H1 (cell line): ENCODE measurements around the gene PPIF. TPM values are rescaled to one million over a fixed set of nuclear protein-coding genes. Genes with fewer than 3 reads are reported as not detected.
A peak's percentile ranks its signal among the peaks of the same experiment; 100 is the strongest.

Source experiments
- CTCF ChIA-PET: fragments of 300-600 bp; sonication (Branson Sonifier 250); formaldehyde crosslinking; loops from one replicate; lab custom pipeline; 2021; ENCODE audit not compliant: partially characterized antibody; lab: Charles Lee
- POLR2A ChIA-PET: fragments of 300-600 bp; sonication (Branson Sonifier 250); formaldehyde crosslinking; loops from one replicate; lab custom pipeline; 2021; ENCODE audit warnings: inconsistent platforms; ENCODE audit not compliant: partially characterized antibody; lab: Charles Lee
- DNase-seq, 2 experiments: peaks; one replicate each; pipeline versions ENCODE4 v3.0.0 to v3.0.0-alpha.2; 2010 to 2022; ENCODE audit warnings: low spot score in 2 of 2, low read depth in 1 of 2, mixed read lengths in 1 of 2
- FAIRE-seq: peaks from 2 replicates; lab custom pipeline; 2011; peaks lifted over from hg19 to GRCh38; lab: Jason Lieb, UNC
- H2AFZ ChIP-seq: 2 replicates; pipeline ENCODE4 v1.8.1; 2012; ENCODE audit warnings: low read length, inconsistent platforms
- H2AK5ac ChIP-seq: 2 replicates; pipeline ENCODE4 v1.6.1; 2013; ENCODE audit warnings: low read depth, low read length
- H2BK120ac ChIP-seq: replicated peaks from 2 replicates; pipeline ENCODE3; 2013; ENCODE audit warnings: low read depth, low read length, inconsistent platforms
- H2BK12ac ChIP-seq: 2 replicates; pipeline ENCODE4 v1.6.1; 2013; ENCODE audit warnings: low read depth, low read length
- H2BK15ac ChIP-seq: 2 replicates; pipeline ENCODE4 v1.6.1; 2013; ENCODE audit warnings: low read length
- H2BK20ac ChIP-seq: 2 replicates; pipeline ENCODE4 v1.6.1; 2013; ENCODE audit warnings: low read length
- H2BK5ac ChIP-seq: 2 replicates; pipeline ENCODE4 v1.6.1; 2013; ENCODE audit warnings: low read depth, low read length
- H3K14ac ChIP-seq: 2 replicates; pipeline ENCODE4 v1.6.1; 2013; ENCODE audit warnings: inconsistent platforms; ENCODE audit not compliant: insufficient read length
- H3K18ac ChIP-seq: 2 replicates; pipeline ENCODE4 v1.6.1; 2013; ENCODE audit warnings: low read length; ENCODE audit errors: extremely low read depth
- H3K23ac ChIP-seq: 2 replicates; pipeline ENCODE4 v1.6.1; 2013; ENCODE audit warnings: inconsistent platforms; ENCODE audit not compliant: insufficient read length
- H3K23me2 ChIP-seq: 2 replicates; pipeline ENCODE4 v1.6.1; 2013; ENCODE audit warnings: low read depth, low read length
- H3K27ac ChIP-seq: 2 replicates; pipeline ENCODE4 v1.6.1; 2011; ENCODE audit warnings: low read depth, low read length, inconsistent platforms
- H3K27me3 ChIP-seq, 4 experiments: replicated peaks in 1 of 4; 1 replicate in 1 of 4; 2 replicates in 3 of 4; pipeline versions ENCODE4 v1.6.1 to v1.8.1; 2011 to 2013; ENCODE audit warnings: low read length in 3 of 4, mild to moderate bottlenecking in 3 of 4, inconsistent platforms in 2 of 4, mixed read lengths in 2 of 4, moderate library complexity in 1 of 4; ENCODE audit not compliant: control insufficient read depth in 3 of 4, insufficient read depth in 3 of 4; ENCODE audit errors: extremely low read depth in 1 of 4
- H3K36me3 ChIP-seq, 4 experiments: 2 replicates each; pipeline versions ENCODE4 v1.6.1 to v1.8.1; 2011 to 2013; ENCODE audit warnings: mild to moderate bottlenecking in 4 of 4, low read length in 3 of 4, moderate library complexity in 2 of 4, control low read depth in 1 of 4, inconsistent platforms in 1 of 4; ENCODE audit not compliant: insufficient read depth in 4 of 4, control insufficient read depth in 2 of 4
- H3K4ac ChIP-seq: replicated peaks from 2 replicates; pipeline ENCODE3; 2013; ENCODE audit warnings: low read length, low read depth, mixed read lengths, inconsistent platforms; ENCODE audit not compliant: insufficient read length
- H3K4me1 ChIP-seq, 4 experiments: replicated peaks in 1 of 4; 1 replicate in 1 of 4; 2 replicates in 3 of 4; pipeline versions ENCODE4 v1.6.1 to v1.8.1; 2011 to 2013; ENCODE audit warnings: low read length in 3 of 4, inconsistent platforms in 2 of 4, mixed read lengths in 1 of 4; ENCODE audit not compliant: insufficient read depth in 4 of 4, control insufficient read depth in 3 of 4
- H3K4me2 ChIP-seq, 2 experiments: 2 replicates each; pipeline versions ENCODE4 v1.6.1 to v1.8.1; 2011 to 2013; ENCODE audit warnings: low read depth in 2 of 2, low read length in 2 of 2, control low read depth in 1 of 2, inconsistent platforms in 1 of 2, mild to moderate bottlenecking in 1 of 2; ENCODE audit not compliant: insufficient read depth in 1 of 2
- H3K4me3 ChIP-seq, 4 experiments: fragments of 200-600, 300-600 bp in 1 of 4; sonication (generic), shearing (Covaris generic), sonication (Bioruptor Twin) in 1 of 4; 2 replicates each; pipeline versions ENCODE4 v1.5.1 to v1.8.1; 2011 to 2016; ENCODE audit warnings: low read length in 4 of 4, low read depth in 3 of 4, control low read depth in 2 of 4, inconsistent platforms in 2 of 4, mild to moderate bottlenecking in 2 of 4, mixed read lengths in 1 of 4, moderate library complexity in 1 of 4; ENCODE audit not compliant: insufficient read depth in 2 of 4; ENCODE audit errors: extremely low read depth in 1 of 4
- H3K56ac ChIP-seq: replicated peaks from 2 replicates; pipeline ENCODE3; 2013; ENCODE audit warnings: low read depth, mild to moderate bottlenecking, mixed read lengths, low read length, inconsistent platforms; ENCODE audit not compliant: insufficient read length
- H3K79me1 ChIP-seq: 2 replicates; pipeline ENCODE4 v1.6.1; 2013; ENCODE audit warnings: low read depth, low read length, control low read depth
- H3K79me2 ChIP-seq, 2 experiments: 2 replicates each; pipeline versions ENCODE4 v1.6.1 to v1.8.1; 2012 to 2013; ENCODE audit warnings: low read length in 2 of 2, mild to moderate bottlenecking in 2 of 2, inconsistent platforms in 1 of 2; ENCODE audit not compliant: insufficient read depth in 2 of 2, control insufficient read depth in 1 of 2
- H3K9ac ChIP-seq, 4 experiments: replicated peaks in 1 of 4; 1 replicate in 1 of 4; 2 replicates in 3 of 4; pipeline versions ENCODE4 v1.6.1 to v1.8.1; 2011 to 2013; ENCODE audit warnings: low read depth in 3 of 4, low read length in 3 of 4, control low read depth in 2 of 4, mild to moderate bottlenecking in 2 of 4, moderate library complexity in 2 of 4, inconsistent platforms in 1 of 4; ENCODE audit errors: extremely low read depth in 1 of 4
- H3K9me3 ChIP-seq, 2 experiments: 2 replicates each; pipeline versions ENCODE4 v1.6.1 to v1.8.1; 2012 to 2013; ENCODE audit warnings: mild to moderate bottlenecking in 2 of 2, moderate library complexity in 2 of 2, control low read depth in 1 of 2, inconsistent platforms in 1 of 2, low read depth in 1 of 2, low read length in 1 of 2, mixed read lengths in 1 of 2; ENCODE audit not compliant: insufficient read depth in 2 of 2
- H4K20me1 ChIP-seq, 2 experiments: replicated peaks in 1 of 2; 2 replicates each; pipeline versions ENCODE3 to v1.8.1; 2011 to 2013; ENCODE audit warnings: inconsistent platforms in 2 of 2, low read length in 2 of 2, mild to moderate bottlenecking in 1 of 2; ENCODE audit not compliant: insufficient read depth in 2 of 2, control insufficient read depth in 1 of 2
- H4K5ac ChIP-seq: 2 replicates; pipeline ENCODE4 v1.6.1; 2013; ENCODE audit warnings: low read length, low read depth, mixed read lengths, inconsistent platforms; ENCODE audit not compliant: insufficient read length
- H4K8ac ChIP-seq: 2 replicates; pipeline ENCODE4 v1.8.0; 2013; ENCODE audit warnings: mild to moderate bottlenecking, moderate library complexity, low read length, inconsistent platforms; ENCODE audit not compliant: insufficient read depth; ENCODE audit errors: extremely low read depth
- H4K91ac ChIP-seq: replicated peaks from 2 replicates; pipeline ENCODE3; 2013; ENCODE audit warnings: low read length, mixed read lengths, inconsistent platforms; ENCODE audit not compliant: insufficient read length
- EZH2 ChIP-seq: fragments of 200-600 bp; sonication (generic); IDR thresholded peaks from 2 replicates; pipeline ENCODE4 v1.7.1; 2012; ENCODE audit warnings: low read depth, mild to moderate bottlenecking, moderate library complexity, low read length, inconsistent platforms; ENCODE audit not compliant: severe bottlenecking
- HDAC2 ChIP-seq, 2 experiments: fragments of 300-600 bp in 1 of 2; sonication (generic) in 1 of 2; IDR thresholded peaks; 2 replicates each; pipeline ENCODE4 v1.6.1; 2011 to 2012; ENCODE audit warnings: low read depth in 2 of 2, low read length in 2 of 2, mild to moderate bottlenecking in 2 of 2, moderate library complexity in 2 of 2, borderline replicate concordance in 1 of 2, inconsistent platforms in 1 of 2
- WGBS, 2 experiments: shearing (Covaris generic) in 1 of 2; methylation state at CpG; one replicate each; pipeline versions ENCODE4 v1.1.6 to v1.1.7; 2013 to 2015; ENCODE audit warnings: low lambda C conversion rate in 2 of 2, mixed read lengths in 2 of 2, inconsistent platforms in 1 of 2, low coverage in 1 of 2, missing lambda C conversion rate in 1 of 2; ENCODE audit not compliant: insufficient replicate concordance in 2 of 2, insufficient coverage in 1 of 2, insufficient read length in 1 of 2; ENCODE audit errors: extremely low coverage in 1 of 2, missing lambda C conversion rate in 1 of 2; 5-methylcytosine and 5-hydroxymethylcytosine counted together
- polyA plus RNA-seq, 7 experiments: library from polyadenylated mRNA; depleted of rRNA in 3 of 7; stranded (reverse) in 5 of 7; unstranded in 2 of 7; fragments of >200 nt in 5 of 7; fragments of 200-250 nt in 2 of 7; gene quantifications; 1 replicate in 5 of 7; 2 replicates in 1 of 7; 4 replicates in 1 of 7; pipeline versions ENCODE4 v1.2.1 to v1.2.3, GENCODE V29; 2011 to 2013; ENCODE audit warnings: missing spikeins in 2 of 7, mixed read lengths in 2 of 7
- total RNA-seq: library from RNA; stranded (reverse); fragmentation: NEBNext Ultra II Directional; extraction: Animal tissue kit (Norgen Biotek cat#: 25700); gene quantifications from 2 replicates; pipeline ENCODE4 v1.2.1, GENCODE V29; 2021

PPIF gene
- total and polyA plus RNA-seq, 2 of the 8 experiments (the other 6 are each of a cell fraction or from before 2014, with no cell fraction given), result 70.2 to 77.6 TPM

DNA sequence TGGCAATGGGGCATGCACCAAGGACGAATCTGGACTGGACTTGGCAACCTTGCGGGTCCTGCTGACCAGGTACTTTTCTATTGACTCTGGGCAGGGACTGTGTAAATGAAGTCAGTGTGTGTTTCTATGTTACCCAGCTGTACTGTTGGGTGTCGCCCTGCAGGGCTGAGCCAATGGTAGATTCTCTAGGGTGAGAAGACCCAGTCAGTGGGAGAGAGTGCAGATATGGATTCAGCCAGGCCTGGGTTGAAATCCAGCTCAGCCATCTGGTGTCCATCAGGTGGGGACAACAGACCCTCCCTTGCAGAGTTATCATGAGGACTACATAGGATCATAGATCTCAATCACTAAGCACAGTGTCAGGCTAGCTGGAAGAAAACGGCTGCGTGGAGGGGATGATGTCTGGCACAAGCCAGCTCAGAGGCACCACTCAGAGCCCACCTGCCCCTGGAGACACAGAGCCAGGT, 4.9 kb upstream of the PPIF start:
- ChIA-PET POLR2A (interaction anchor here (0.6 to 1.4 kb wide), 3 partner anchors 15 to 427 kb away, joined by 3 to 4 read pairs (median 3); no protein-coding TSS in a partner anchor), CTCF (interaction anchor here (0.6 to 1.2 kb wide), 4 partner anchors 43 to 787 kb away, joined by 3 to 5 read pairs (median 4); no protein-coding TSS in a partner anchor)
- Histone ChIP-seq H3K4ac (no peak overlapping the region), H3K79me1 (no peaks in the 10 kb centered on the region), H4K8ac (no peak overlapping the region), H4K20me1 (no peaks in the 10 kb centered on the region), H3K9ac (no peak overlapping the region), H3K56ac (no peak overlapping the region), H3K27ac (no peak overlapping the region), H3K79me2 (no peaks in the 10 kb centered on the region), H3K4me2 (no peak overlapping the region), H2AFZ (no peak overlapping the region), H3K23ac (no peak overlapping the region), H3K9me3 (no peaks in the 10 kb centered on the region), H3K4me3 (no peak overlapping the region), H2BK20ac (no peak overlapping the region), H2AK5ac (no peak overlapping the region), H3K36me3 (no peaks in the 10 kb centered on the region), H3K23me2 (no peaks in the 10 kb centered on the region; the same call in 1 of the 2 replicates), H4K5ac (no peak overlapping the region), H2BK120ac (no peak overlapping the region), H2BK12ac (no peak overlapping the region), H3K27me3 (no peaks in the 10 kb centered on the region), H3K4me1 (peaks cover 0 to 8% (median 5%) of the 10 kb centered on the region in 4 experiments; a peak in 5 of 7 replicates), H2BK15ac (0 out of 2 replicates have a peak overlapping the region, but pooled peaks have one; percentile 37), H2BK5ac (no peak overlapping the region), H4K91ac (no peak overlapping the region), H3K18ac (no peak overlapping the region), H3K14ac (no peak overlapping the region)
- DNase-seq (no peak), FAIRE-seq (no peak)
- WGBS, 2 experiments, result 88% methylated on average over 5 of the region's 5 CpGs; no CpG with 5 or more reads in 1 of the 2 experiments
- TF ChIP-seq HDAC2 (IDR thresholded peaks at IDR 0.05; ENCODE audit: borderline replicate concordance in 1 of 2, low read depth in 2 of 2, low read length in 2 of 2) (no peak), EZH2 (no peak)
